K562 (cell line): ENCODE data around the gene RNF141. TPM values are rescaled to one million over a fixed set of nuclear protein-coding genes. Genes with fewer than 3 reads are reported as not detected.

Experiments
- ATAC-seq: fragments of 200-7000 bp; cut with Tn5 transposase; 3 replicates; pipeline ENCODE4 v1.9.1; 2020; ENCODE audit warnings: moderate library complexity
- BruUV-seq: library from RNA; stranded (reverse); fragments of 400-500 nt; replicated peaks from 2 replicates; lab custom pipeline; 2021; lab: Mats Ljungman, UMichigan
- CTCF ChIA-PET: fragments of 300-600 bp; formaldehyde crosslinking; extraction: SDS; loops from one replicate; lab custom pipeline; 2021; ENCODE audit warnings: low intra/inter-chr PET ratio; lab: Yijun Ruan, JAX
- POLR2A ChIA-PET: fragments of 300-600, 350-650 bp; sonication (Branson Sonifier 250); formaldehyde crosslinking; extraction: SDS; loops from one replicate; lab custom pipeline; 2021; ENCODE audit warnings: antibody characterized with exemption, inconsistent platforms; lab: Yijun Ruan, JAX
- DNase-seq, 4 experiments: peaks; one replicate each; pipeline versions ENCODE4 v3.0.0 to v3.0.0-alpha.2; 2011 to 2018; ENCODE audit warnings: low spot score in 3 of 4, mixed read lengths in 3 of 4; ENCODE audit errors: extremely low read depth in 1 of 4
- FAIRE-seq: peaks from 2 replicates; lab custom pipeline; 2011; peaks lifted over from hg19 to GRCh38; lab: Jason Lieb, UNC
- H2AFZ ChIP-seq: 2 replicates; pipeline ENCODE4 v1.6.0; 2011; ENCODE audit warnings: low read depth, low read length, control low read depth, inconsistent platforms
- H3K27ac ChIP-seq: fragments of 200-600 bp; 3 replicates; pipeline ENCODE4 v1.8.0; 2011; ENCODE audit warnings: low read depth, mild to moderate bottlenecking, control low read depth, inconsistent platforms, low read length, moderate library complexity, mixed read lengths; ENCODE audit errors: extremely low read depth
- H3K27me3 ChIP-seq, 2 experiments: fragments of 300-600 bp in 1 of 2; 2 replicates in 1 of 2; 3 replicates in 1 of 2; pipeline versions ENCODE4 v1.6.0 to v1.8.0; 2011; ENCODE audit warnings: inconsistent platforms in 2 of 2, low read length in 2 of 2, mild to moderate bottlenecking in 1 of 2, mixed read lengths in 1 of 2, moderate library complexity in 1 of 2; ENCODE audit not compliant: control insufficient read depth in 2 of 2, insufficient read depth in 2 of 2
- H3K36me3 ChIP-seq: fragments of 300-600 bp; 3 replicates; pipeline ENCODE4 v1.8.0; 2011; ENCODE audit warnings: mild to moderate bottlenecking, low read length, inconsistent platforms; ENCODE audit not compliant: control insufficient read depth, insufficient read depth
- H3K4me1 ChIP-seq, 2 experiments: fragments of 200-600 bp in 1 of 2; replicated peaks in 1 of 2; 2 replicates in 1 of 2; 3 replicates in 1 of 2; pipeline versions ENCODE4 v1.5.1 to v1.8.0; 2011; ENCODE audit warnings: inconsistent platforms in 2 of 2, low read length in 2 of 2, mild to moderate bottlenecking in 1 of 2, mixed read lengths in 1 of 2, moderate library complexity in 1 of 2; ENCODE audit not compliant: control insufficient read depth in 2 of 2, insufficient read depth in 2 of 2
- H3K4me2 ChIP-seq: 2 replicates; pipeline ENCODE4 v1.6.1; 2011; ENCODE audit warnings: low read length, control low read depth, inconsistent platforms, mixed read lengths; ENCODE audit not compliant: insufficient read depth
- H3K4me3 ChIP-seq: fragments of 200-600 bp; sonication (generic), shearing (Covaris generic); 2 replicates; pipeline ENCODE4 v1.5.1; 2016; ENCODE audit warnings: control low read depth, inconsistent platforms
- H3K79me2 ChIP-seq: fragments of 200-600 bp; 3 replicates; pipeline ENCODE4 v1.8.0; 2011; ENCODE audit warnings: low read length, inconsistent platforms; ENCODE audit not compliant: control insufficient read depth, insufficient read depth
- H3K9ac ChIP-seq, 2 experiments: 2 replicates each; pipeline versions ENCODE4 v1.6.0 to v1.6.1; 2011; ENCODE audit warnings: low read depth in 2 of 2, low read length in 2 of 2, control low read depth in 1 of 2, inconsistent platforms in 1 of 2, mild to moderate bottlenecking in 1 of 2, mixed read lengths in 1 of 2; ENCODE audit not compliant: insufficient read depth in 1 of 2
- H3K9me1 ChIP-seq: one replicate; pipeline ENCODE4 v1.6.0; 2011; ENCODE audit warnings: inconsistent platforms, mild to moderate bottlenecking, low read length, moderate library complexity; ENCODE audit not compliant: control insufficient read depth, insufficient read depth
- H3K9me3 ChIP-seq: replicated peaks from 2 replicates; pipeline ENCODE4 v1.5.1; 2011; ENCODE audit warnings: low read depth, low read length, inconsistent platforms; ENCODE audit not compliant: control insufficient read depth, insufficient read depth
- H4K20me1 ChIP-seq: replicated peaks from 2 replicates; pipeline ENCODE4 v1.6.1; 2011; ENCODE audit warnings: low read length, inconsistent platforms, mixed read lengths; ENCODE audit not compliant: control insufficient read depth, insufficient read depth
- CBX3 ChIP-seq, 2 experiments: IDR thresholded peaks; 1 replicate in 1 of 2; 2 replicates in 1 of 2; pipeline ENCODE4 v1.6.1; 2012; ENCODE audit warnings: inconsistent platforms in 2 of 2, low read length in 2 of 2, borderline replicate concordance in 1 of 2, control low read depth in 1 of 2
- HEY1 ChIP-seq: fragments of 250-450 bp; sonication (Bioruptor Pico); IDR thresholded peaks from 2 replicates; pipeline ENCODE4 v1.5.0; 2020; ENCODE audit warnings: mild to moderate bottlenecking, moderate library complexity, borderline replicate concordance
- RAD21 ChIP-seq, 2 experiments: fragments of 250-450 bp in 1 of 2; fragments of 450-650 bp in 1 of 2; sonication (Bioruptor Pico) in 1 of 2; formaldehyde crosslinking in 1 of 2; IDR thresholded peaks in 1 of 2; conservative IDR thresholded peaks in 1 of 2; 2 replicates each; pipeline versions ENCODE4 v1.4.0 to v1.8.0; 2020 to 2022; ENCODE audit warnings: mild to moderate bottlenecking in 2 of 2, moderate library complexity in 1 of 2
- SIN3A ChIP-seq, 2 experiments: fragments of 150-350 bp in 1 of 2; IDR thresholded peaks; 2 replicates each; pipeline ENCODE4 v1.6.1; 2011 to 2016; ENCODE audit warnings: borderline replicate concordance in 2 of 2, low read depth in 2 of 2, low read length in 2 of 2, mild to moderate bottlenecking in 2 of 2, moderate library complexity in 2 of 2; ENCODE audit not compliant: control insufficient read depth in 1 of 2
- WGBS: fragments of 100-300 bp; shearing (Covaris generic); methylation state at CpG from one replicate; pipeline ENCODE4 v1.1.6; 2016; ENCODE audit warnings: low coverage, mixed read lengths; ENCODE audit not compliant: insufficient coverage; ENCODE audit errors: missing lambda C conversion rate; 5-methylcytosine and 5-hydroxymethylcytosine counted together
- in situ Hi-C: fragments of 300-500 bp; cut with MboI; formaldehyde crosslinking; loops from 4 replicates; pipeline ENCODE4 v1.15.0; 2018; ENCODE audit warnings: inconsistent platforms, mixed read lengths
- intact Hi-C: fragments of 100-400 bp; cut with micrococcal nuclease; formaldehyde crosslinking; loops from 2 replicates; pipeline ENCODE4 v1.14.2; 2022
- polyA plus RNA-seq, 8 experiments: library from polyadenylated mRNA; depleted of rRNA in 4 of 8; stranded (reverse) in 5 of 8; unstranded in 3 of 8; fragments of >200 nt; fragmentation: Nextera tagmentation in 2 of 8; fragmentation: Illumina TruSeq in 1 of 8; extraction: Ambion mirVana in 2 of 8; extraction: Trizol in 1 of 8; gene quantifications; 2 replicates each; pipeline versions ENCODE4 v1.2.1 to v1.2.3, GENCODE V29; 2011 to 2014; ENCODE audit warnings: inconsistent platforms in 1 of 8, missing spikeins in 1 of 8
- total RNA-seq, 7 experiments: library from RNA; depleted of rRNA in 6 of 7; stranded (reverse); fragments of >200 nt in 6 of 7; fragmentation: Illumina TruSeq in 2 of 7; extraction: Trizol in 2 of 7; gene quantifications; 2 replicates each; pipeline versions ENCODE4 v1.2.1 to v1.2.3, GENCODE V29; 2011 to 2021; ENCODE audit warnings: low replicate concordance in 1 of 7
- TF ChIP-seq, protein P1 (sequence below), 2 experiments: fragments of 450-650 bp; formaldehyde crosslinking in 1 of 2; IDR thresholded peaks; 2 replicates each; pipeline versions ENCODE4 v1.4.0 to v1.6.1; 2014 to 2020; ENCODE audit warnings: mild to moderate bottlenecking in 2 of 2, borderline replicate concordance in 1 of 2, low read depth in 1 of 2
- TF ChIP-seq, protein P2 (sequence below), 2 experiments: IDR thresholded peaks in 1 of 2; conservative IDR thresholded peaks in 1 of 2; 2 replicates each; pipeline ENCODE4 v1.6.1; 2016; ENCODE audit warnings: low read depth in 2 of 2, mild to moderate bottlenecking in 1 of 2, missing compliant biosample characterization in 1 of 2, missing genetic modification characterization in 1 of 2, moderate library complexity in 1 of 2

RNF141 gene
- total and polyA plus RNA-seq, 9 of the 15 experiments (the other 6 are each of a cell fraction or from before 2014, with no cell fraction given) = 9.7 to 51.9 (median 18.9) TPM

DNA sequence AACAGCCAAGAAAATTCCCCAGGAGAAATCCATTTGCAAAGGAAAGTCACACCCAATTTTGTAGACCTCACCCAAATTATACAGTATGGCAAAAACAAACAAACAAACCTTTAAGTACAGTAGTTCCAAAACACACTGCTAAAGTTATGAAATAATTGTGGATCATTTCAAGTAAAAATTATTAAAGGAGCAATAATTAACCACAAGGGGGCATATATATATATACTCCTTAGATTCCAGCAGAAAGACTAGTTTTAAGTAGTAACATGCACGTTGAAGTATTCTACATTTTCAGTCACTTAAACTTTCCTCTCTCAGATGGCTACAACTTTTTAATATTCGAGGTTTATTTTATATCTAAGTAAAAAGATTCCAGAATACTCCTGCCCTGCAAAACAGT lies 26.8 kb downstream of the RNF141 start:
- ChIA-PET POLR2A (interaction anchor here (1.7 kb wide), 1 partner anchor 8 kb away, joined by 5 read pairs; no protein-coding TSS in a partner anchor), CTCF (interaction anchor here (0.5 to 3.0 kb wide), 5 partner anchors 82 to 429 kb away, joined by 3 to 13 read pairs (median 5); no protein-coding TSS in a partner anchor)
- Histone ChIP-seq H3K9me1 (no peaks in the 10 kb centered on the region), H3K9me3 (no peaks in the 10 kb centered on the region), H3K9ac (no peak overlapping the region), H2AFZ (no peak overlapping the region), H3K27me3 (no peaks in the 10 kb centered on the region), H3K27ac (no peak overlapping the region), H3K4me1 (no peaks in the 10 kb centered on the region), H3K4me3 (no peak overlapping the region), H3K36me3 (peaks cover 31% of the 10 kb centered on the region; the same call in 2 of the 3 replicates), H3K79me2 (no peaks in the 10 kb centered on the region), H3K4me2 (no peak overlapping the region), H4K20me1 (no peaks in the 10 kb centered on the region)
- WGBS = 11% methylated on average over 2 of the region's 2 CpGs
- in situ Hi-C loops = loop anchor here (25.0 kb wide), 1 partner anchor 223 kb away; no protein-coding TSS in a partner anchor
- ATAC-seq (no peak), FAIRE-seq (no peak), DNase-seq (no peak)
- BruUV-seq = no TSS peak
- intact Hi-C loops = loop anchor here (2.0 kb wide), 1 partner anchor 141 kb away; no protein-coding TSS in a partner anchor
- TF ChIP-seq CBX3 (IDR thresholded peaks at IDR 0.05; ENCODE audit: borderline replicate concordance in 1 of 2, low read length in 2 of 2) (no peak), HEY1 (CRISPR knock-in tag) (no peak), SIN3A (IDR thresholded peaks at IDR 0.05; ENCODE audit: borderline replicate concordance in 2 of 2, control insufficient read depth in 1 of 2, low read depth in 2 of 2, low read length in 2 of 2) (no peak), RAD21 (CRISPR knock-in tag; conservative IDR thresholded peaks at IDR 0.05 in 1 of 2, IDR thresholded peaks at IDR 0.05 in 1 of 2) (peak in 1 of 2 experiments; percentile 32; a peak in 3 of 4 replicates)
- TF ChIP-seq, protein P1, sequence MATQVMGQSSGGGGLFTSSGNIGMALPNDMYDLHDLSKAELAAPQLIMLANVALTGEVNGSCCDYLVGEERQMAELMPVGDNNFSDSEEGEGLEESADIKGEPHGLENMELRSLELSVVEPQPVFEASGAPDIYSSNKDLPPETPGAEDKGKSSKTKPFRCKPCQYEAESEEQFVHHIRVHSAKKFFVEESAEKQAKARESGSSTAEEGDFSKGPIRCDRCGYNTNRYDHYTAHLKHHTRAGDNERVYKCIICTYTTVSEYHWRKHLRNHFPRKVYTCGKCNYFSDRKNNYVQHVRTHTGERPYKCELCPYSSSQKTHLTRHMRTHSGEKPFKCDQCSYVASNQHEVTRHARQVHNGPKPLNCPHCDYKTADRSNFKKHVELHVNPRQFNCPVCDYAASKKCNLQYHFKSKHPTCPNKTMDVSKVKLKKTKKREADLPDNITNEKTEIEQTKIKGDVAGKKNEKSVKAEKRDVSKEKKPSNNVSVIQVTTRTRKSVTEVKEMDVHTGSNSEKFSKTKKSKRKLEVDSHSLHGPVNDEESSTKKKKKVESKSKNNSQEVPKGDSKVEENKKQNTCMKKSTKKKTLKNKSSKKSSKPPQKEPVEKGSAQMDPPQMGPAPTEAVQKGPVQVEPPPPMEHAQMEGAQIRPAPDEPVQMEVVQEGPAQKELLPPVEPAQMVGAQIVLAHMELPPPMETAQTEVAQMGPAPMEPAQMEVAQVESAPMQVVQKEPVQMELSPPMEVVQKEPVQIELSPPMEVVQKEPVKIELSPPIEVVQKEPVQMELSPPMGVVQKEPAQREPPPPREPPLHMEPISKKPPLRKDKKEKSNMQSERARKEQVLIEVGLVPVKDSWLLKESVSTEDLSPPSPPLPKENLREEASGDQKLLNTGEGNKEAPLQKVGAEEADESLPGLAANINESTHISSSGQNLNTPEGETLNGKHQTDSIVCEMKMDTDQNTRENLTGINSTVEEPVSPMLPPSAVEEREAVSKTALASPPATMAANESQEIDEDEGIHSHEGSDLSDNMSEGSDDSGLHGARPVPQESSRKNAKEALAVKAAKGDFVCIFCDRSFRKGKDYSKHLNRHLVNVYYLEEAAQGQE (IDR thresholded peaks at IDR 0.05; ENCODE audit: borderline replicate concordance) = peak; percentile 24; the same call in 1 of the 2 replicates
- TF ChIP-seq, protein P1 (CRISPR knock-in tag; IDR thresholded peaks at IDR 0.05; ENCODE audit: low read depth) = no peak
- TF ChIP-seq, protein P2, sequence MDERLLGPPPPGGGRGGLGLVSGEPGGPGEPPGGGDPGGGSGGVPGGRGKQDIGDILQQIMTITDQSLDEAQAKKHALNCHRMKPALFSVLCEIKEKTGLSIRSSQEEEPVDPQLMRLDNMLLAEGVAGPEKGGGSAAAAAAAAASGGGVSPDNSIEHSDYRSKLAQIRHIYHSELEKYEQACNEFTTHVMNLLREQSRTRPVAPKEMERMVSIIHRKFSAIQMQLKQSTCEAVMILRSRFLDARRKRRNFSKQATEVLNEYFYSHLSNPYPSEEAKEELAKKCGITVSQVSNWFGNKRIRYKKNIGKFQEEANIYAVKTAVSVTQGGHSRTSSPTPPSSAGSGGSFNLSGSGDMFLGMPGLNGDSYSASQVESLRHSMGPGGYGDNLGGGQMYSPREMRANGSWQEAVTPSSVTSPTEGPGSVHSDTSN (CRISPR knock-in tag; IDR thresholded peaks at IDR 0.05; ENCODE audit: low read depth) = no peak
- TF ChIP-seq, protein P2 (tag; conservative IDR thresholded peaks at IDR 0.05; ENCODE audit: low read depth) = no peak
